ENCODE data around the gene BDKRB2.

BDKRB2 gene

DNA sequence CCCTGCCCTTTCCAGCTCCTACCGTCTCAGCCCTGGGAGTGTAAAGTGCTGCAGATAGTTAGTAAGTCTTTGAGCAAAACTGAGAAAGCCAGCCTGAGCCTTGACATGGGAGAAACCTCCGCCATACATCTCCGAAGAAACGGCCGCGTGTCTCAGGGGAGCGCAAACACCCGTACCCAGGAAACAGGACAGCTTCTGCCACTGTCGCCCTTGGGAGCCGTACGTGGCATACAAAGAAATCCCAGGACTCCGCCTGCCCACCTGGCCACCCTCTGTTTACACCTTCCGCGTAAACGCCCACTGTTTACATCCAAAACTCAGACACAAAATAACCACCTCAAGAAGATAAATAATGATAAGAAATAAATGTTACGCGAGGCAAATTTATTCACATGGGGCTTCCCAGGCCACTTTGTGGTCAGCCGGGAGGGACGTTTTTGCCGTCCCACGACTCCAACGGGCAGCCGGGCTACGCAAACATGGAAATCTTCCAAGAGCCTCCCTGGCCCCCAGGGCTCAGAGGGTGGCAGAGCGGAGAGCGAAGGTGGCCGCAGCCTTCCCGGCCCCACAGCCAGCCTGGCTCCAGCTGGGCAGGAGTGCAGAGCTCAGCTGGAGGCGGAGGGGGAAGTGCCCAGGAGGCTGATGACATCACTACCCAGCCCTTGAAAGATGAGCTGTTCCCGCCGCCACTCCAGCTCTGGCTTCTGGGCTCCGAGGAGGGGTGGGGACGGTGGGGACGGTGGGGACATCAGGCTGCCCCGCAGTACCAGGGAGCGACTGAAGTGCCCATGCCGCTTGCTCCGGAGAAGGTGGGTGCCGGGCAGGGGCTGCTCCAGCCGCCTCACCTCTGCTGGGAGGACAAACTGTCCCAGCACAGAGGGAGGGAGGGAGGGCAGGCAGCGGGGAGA lies at the start of gene BDKRB2:
Gene BDKRB2 (plus strand): TSS at position 689 of the 908 bp plus-strand sequence. CDS start 32,269 bp downstream, outside the sequence.
- DNase-seq (ENCODE audit: low spot score) = no peak

GRCh38 chr14:96154900-96155299 lies 49.7 kb upstream of the BDKRB2 start:
- no peak for DNase-seq (ENCODE audit: low spot score)

DNA sequence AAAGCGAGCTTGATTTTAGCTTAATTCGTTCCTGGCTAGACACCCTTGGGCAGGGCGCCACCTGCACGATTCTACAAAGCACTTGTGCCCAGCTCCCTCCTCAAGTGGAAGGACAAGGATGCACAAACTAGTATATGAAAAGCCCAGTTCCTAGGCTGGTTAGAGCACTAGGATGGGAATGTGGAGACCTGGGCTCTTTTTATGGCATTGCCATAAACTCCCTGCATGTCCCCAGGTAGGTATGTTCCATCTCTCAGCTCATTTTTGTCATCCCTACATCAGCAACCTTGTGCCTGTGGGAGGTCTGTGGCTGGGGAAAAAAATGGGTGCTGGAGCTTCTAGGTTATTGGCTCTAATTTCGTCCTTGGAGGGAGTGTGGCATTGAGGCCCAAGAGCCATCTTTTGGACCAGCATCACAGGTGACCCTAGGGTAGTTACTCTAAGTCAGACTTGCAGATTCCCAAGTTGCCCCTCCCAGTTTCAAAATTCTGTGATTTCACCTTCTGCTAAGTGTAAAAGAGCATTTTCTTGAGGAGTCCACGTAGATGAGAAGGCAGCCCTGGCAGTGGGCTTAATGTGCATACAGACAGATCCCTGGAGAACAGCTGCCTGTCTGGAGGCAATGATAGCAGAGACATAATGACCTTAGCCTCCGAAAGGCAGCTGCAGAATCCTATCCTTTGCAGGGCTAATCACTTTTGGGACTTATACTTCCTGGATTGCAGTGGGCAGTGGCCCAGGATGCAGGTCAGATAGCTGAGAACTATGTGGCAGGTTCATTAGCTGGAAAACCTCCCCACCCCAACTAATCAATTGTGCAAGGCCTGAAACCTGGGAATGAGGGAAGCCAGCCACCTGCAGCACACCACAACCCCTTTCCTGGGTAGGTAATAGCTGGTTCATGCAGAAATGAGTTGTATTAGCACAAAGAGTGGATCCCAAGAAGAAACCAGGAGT lies 47.6 kb upstream of the BDKRB2 start:
- DNase-seq (ENCODE audit: low spot score) = no peak

GRCh38 chr14:96158735-96159134 lies 45.9 kb upstream of the BDKRB2 start:
- no peak for DNase-seq (ENCODE audit: low spot score)

DNA sequence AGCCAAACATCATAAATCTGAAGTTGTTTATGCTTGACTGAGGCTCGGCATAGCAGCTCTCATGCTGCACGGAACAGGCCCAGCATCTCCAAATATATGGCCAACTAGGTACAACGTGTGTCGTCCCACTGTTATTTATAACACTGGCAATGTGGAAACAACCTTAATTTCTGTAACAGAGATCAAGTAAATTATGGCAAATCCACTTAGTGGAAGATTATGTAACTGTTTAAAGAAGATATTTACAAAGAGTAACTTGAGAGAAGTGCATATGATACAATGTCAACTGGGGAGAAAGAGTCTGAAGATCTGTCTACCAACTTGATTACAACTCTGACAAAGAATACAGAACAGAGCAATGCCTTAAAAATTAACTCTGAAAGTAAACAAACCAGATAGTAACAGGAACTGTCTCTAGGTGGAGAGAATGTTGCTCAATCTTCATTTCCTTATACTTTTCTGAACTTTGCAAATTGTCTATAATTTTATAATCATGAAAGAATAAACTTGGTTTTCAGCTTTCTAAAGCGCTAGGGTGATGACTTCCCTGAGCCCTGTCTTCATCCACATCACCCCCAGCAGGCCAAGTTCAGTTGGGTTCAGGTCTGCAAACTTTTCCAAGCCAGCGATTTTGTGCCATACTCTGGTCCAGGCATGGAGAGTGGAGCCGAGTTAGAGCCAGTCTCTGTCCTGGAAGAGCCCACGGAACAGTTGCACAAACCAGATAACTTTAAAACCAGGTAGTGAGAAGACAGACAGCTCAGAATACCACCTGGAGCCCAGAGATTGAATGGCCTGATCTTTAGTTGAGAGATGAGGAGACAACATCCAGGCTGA lies 44.3 kb upstream of the BDKRB2 start:
- no peak for DNase-seq (ENCODE audit: low spot score)

- no peak for DNase-seq (ENCODE audit: low spot score)
Observed at GRCh38 chr14:96160913-96161310, 43.7 kb upstream of the BDKRB2 start.

DNA sequence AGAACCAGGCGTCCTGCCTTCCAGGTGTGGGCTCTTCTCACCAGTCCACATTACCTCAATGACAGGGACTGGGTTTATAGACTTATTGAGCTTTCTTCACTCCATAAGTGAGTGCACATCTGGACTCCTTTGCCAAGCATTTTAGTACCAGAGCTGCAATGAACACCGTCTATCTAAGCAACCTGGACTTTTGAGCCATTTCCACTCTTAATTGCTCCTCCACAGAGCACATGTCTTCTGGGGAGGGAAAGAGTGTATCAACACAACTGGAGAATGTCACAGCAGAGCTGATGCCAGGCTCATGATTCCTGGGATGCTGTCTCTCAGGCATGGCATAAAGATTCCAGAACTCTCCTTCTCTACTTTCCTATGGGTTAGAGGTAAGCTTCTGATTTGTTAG lies 43.0 kb upstream of the BDKRB2 start:
- DNase-seq (ENCODE audit: low spot score) = no peak

- DNase-seq (ENCODE audit: low spot score) = no peak
Observed at GRCh38 chr14:96162265-96162664, 42.4 kb upstream of the BDKRB2 start.

DNA sequence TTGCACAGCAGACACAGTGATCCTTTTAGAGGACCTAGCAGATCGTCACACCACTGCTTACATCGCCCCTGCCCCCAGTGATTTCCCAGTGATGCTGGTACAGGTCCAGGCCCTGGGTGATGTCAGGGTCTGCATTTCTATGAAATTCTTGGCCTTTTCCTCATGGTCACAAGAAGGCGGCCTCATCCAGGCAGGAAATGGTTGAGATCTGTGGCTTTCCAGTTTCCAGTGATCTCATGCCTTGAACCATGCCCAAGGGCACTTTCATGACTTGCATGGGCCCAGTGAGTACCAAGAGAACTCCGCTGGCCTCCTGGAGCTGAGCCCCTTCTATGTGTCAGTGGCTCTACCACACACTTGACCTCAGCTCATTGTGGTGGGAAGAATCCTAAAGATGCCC lies 41.9 kb upstream of the BDKRB2 start:
- no peak for DNase-seq (ENCODE audit: low spot score)

DNA sequence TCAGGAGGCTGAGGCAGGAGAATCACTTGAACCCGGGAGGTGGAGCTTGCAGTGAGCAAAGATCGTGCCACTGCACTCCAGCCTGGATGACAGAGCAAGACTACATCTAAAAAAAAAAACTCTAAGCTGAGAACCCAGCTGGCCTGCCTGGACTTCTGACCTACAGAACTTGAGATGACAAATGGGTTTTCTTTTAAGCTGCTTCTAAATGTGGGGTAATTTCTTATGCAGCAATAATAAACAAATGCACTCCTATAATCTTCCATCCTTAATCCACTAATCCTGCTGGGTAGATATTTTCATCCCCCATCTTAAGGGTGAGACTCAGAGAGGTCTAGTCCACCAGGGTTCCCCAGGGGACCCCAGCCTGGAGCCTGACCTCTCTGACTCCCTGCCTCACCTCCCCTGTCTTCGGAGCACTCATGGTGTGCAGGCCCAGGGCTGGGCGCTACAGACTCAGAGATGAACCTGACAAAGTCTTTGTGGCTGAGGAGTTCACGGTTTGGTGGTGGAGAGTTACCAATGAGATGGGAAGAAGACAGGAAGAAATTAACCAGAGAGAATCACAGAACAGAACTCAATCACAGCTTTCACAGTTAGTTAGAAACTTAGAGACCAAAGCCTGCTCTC lies 39.7 kb upstream of the BDKRB2 start:
- no peak for DNase-seq (ENCODE audit: low spot score)

DNA sequence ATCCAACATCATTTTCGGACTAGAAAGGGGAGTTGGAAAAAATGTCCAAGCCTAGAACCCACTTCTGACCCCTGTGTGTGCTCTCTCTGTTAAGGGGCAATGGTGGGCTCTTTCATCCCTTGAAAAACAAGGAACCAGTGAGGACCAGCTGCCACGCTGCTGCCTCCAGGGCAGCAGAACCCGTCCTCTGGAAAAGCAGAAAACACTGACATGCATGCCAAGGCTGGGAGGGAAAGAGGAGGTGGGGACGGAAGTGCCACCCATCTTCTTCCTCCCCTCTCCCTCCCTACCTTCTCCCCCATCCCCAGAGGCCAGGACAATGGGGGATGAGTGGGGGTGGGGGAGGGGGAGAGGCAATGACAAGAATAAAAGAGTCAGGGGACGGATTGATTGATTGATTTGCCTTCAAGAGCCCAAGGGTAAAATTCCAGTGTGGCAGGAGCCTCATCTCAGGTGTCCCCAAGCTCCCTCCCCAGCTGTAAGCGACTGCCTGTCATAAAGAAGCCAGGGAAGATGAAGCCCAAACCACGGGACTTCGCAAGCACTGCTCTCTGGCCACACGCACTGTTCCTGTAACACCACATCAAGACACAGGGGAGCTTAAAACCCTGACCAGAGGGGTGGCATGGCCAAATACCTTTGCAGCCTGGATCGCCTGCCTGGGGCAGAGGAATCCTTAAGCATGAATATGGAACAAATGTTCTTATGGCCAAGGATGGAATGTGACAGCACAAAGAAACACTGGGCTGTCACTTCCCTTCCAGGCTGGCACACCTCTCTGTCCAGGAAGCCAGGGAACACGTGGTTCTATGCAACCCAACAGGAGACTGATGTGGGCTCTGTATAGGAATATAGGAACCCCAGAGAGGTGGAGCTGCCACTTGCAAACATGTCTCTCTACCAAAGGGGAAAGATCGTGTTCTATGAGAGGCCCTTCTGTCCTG lies 38.9 kb upstream of the BDKRB2 start:
- DNase-seq (ENCODE audit: low spot score) = no peak

- no peak for DNase-seq (ENCODE audit: low spot score)
Observed at GRCh38 chr14:96166461-96167223, 38.0 kb upstream of the BDKRB2 start.

DNA sequence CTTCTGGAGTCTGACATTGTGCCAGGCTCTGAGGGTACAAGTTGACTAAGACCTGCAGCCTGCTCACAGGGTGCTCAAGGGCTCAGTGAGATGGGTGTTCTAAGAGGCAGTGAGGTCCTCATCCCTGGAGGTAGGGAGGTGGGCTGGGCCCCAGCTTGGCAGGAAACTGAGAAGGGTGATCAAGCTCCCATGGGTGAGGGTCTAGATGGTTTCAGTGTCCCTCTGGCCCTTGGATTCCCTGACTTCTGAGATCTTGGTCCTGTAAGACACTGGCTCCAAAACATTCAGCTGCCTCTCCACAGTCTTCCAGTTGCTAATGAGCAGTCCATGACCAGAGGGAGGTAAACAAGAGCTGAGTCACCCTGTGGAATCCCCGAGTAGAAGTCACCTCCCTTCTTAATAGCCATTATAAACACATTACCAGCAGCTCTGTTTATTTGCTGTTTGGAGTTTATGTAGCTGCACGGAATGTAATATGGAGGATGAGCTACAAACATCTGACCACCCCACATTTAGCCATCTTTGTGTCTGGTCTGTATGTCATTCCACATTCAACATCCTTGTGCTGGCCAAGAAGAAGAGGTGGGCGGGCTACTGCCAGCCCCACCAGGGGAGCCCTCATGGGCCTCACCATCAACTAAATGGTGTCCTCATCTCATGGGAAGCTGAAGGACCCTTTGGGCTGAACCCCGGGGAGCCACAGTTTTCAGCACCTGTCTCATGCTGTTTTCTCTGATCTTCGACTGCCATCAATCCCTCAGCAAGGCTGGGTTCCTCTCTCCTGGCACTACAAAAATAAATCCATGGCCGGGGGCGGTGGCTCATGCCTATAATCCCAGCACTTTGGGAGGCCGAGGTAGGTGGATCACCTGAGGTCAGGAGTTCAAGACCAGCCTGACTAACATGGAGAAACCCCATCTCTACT lies 37.2 kb upstream of the BDKRB2 start:
- DNase-seq (ENCODE audit: low spot score) = no peak

DNA sequence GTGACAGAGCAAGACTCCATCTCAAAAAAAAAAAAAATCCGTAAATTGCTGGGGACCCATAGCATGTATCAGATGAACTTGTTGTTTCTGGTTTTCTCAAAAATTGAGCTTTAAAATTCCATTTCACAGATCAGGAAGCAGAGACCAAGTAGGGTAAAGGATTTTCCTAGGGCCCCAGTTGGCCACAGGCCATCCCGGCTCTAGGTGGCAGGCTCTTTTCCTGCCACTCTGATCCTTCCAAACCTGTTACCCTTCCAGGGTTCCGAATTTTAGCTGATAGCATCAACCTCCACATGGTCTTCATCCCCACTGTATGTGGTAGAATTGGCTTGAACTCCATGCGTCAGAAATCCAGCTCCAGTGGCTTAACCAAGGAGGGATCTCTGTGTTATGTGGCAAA lies 36.1 kb upstream of the BDKRB2 start:
- no peak for DNase-seq (ENCODE audit: low spot score)

DNA sequence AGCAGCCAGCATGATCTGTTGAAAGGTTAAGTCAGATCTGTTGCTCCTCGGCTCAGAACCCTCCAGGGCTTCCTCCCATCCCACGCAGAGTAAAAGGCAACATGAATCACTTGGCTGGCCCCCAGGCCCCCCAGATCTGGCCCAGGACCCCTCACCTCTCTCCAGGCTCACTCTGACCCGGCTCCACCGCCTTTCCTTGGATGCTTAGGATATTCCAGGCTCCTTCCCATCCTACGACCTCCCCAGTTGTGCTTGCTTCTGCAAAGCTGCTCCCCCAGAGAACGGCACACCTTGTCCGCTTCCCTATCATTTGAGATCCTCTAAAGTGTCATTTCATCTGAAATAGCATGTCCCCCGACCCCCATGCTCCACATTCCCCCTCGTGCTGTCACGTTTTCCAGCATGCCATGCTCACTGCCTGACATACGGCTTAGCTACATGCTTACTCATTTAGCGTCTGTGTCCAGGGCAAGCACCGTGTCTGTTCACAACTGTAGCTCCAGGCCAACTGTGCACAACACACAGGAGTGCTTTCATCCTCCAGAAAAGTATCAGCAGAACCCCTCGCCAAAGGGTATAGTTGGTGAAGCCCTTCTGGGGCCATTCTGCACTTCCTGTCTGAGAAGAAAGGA lies 33.6 kb upstream of the BDKRB2 start:
- DNase-seq (ENCODE audit: low spot score) = no peak

- DNase-seq (ENCODE audit: low spot score) = no peak
Observed at GRCh38 chr14:96173636-96174475, 30.8 kb upstream of the BDKRB2 start.

GRCh38 chr14:96176275-96176674 lies 28.4 kb upstream of the BDKRB2 start:
- no peak for DNase-seq (ENCODE audit: low spot score)

All from germinal center (tissue), 1 donor.